Colonic mucosa (tissue), 4 donors: Measurements from ENCODE around the gene GRIK4. TPM values are rescaled to one million over a fixed set of nuclear protein-coding genes. Genes with fewer than 3 reads are reported as not detected.
A peak's percentile ranks its signal among the peaks of the same experiment; 100 is the strongest.

ENCODE experiments used
- DNase-seq: peaks from one replicate; pipeline ENCODE4 v3.0.0-alpha.2; 2020
- H3K27ac ChIP-seq: fragments of 200-600 bp; one replicate; pipeline ENCODE4 v1.8.0; 2021
- H3K27me3 ChIP-seq: fragments of 200-600 bp; one replicate; pipeline ENCODE4 v1.8.0; 2021
- H3K36me3 ChIP-seq: fragments of 200-600 bp; one replicate; pipeline ENCODE4 v1.8.0; 2021
- H3K4me1 ChIP-seq: fragments of 200-600 bp; one replicate; pipeline ENCODE4 v1.8.0; 2021; ENCODE audit warnings: mild to moderate bottlenecking
- H3K4me3 ChIP-seq: fragments of 200-600 bp; one replicate; pipeline ENCODE4 v1.8.0; 2021
- H3K9ac ChIP-seq, 2 donors: one replicate each; pipeline ENCODE4 v1.7.0; 2013; ENCODE audit warnings: control low read depth in 2 of 2, low read depth in 2 of 2, low read length in 2 of 2
- H3K9me3 ChIP-seq: fragments of 200-600 bp; one replicate; pipeline ENCODE4 v1.8.0; 2021
- CTCF ChIP-seq: fragments of 200-600 bp; IDR thresholded peaks from one replicate; pipeline ENCODE4 v1.8.0; 2022; ENCODE audit warnings: antibody characterized with exemption, mild to moderate bottlenecking
- intact Hi-C: fragments of 100-400 bp; cut with DNase I; formaldehyde crosslinking; loops from one replicate; pipeline ENCODE4 v1.14.1; 2022
- total RNA-seq, 2 donors: library from RNA; stranded (reverse); fragmentation: NEBNext Ultra II Directional in 1 of 2; extraction: Animal tissue kit (Norgen Biotek cat#: 25700) in 1 of 2; gene quantifications; one replicate each; pipeline ENCODE4 v1.2.1, GENCODE V29; 2021
- donor health status: healthy.
- donor health status: DM: no; HTN: no; CAD: no.
- donor health status: DM: no; HTN: no; CAD: no.

The GRIK4 gene
- total RNA-seq, 2 donors from 2014 or later: 0.10 to 0.21 TPM

DNA sequence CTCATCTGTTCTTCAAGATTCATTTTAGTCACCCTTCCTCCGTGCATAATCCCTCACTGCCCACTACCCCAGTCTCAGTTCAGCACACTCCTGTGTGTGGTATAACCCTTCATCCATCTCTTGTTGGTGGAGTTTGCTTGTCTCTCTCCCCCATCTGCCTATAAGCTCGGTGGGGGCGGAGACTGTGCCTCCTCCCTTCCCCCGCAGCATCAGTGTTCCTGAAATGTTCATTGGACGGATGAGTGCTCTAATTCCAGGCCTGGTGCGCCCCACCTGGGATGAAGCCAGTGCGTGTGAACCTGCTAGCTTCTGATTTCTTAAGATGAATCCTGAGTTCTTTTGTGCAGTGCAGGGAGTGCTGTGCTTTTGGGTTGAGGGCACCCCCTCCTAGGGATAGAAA lies 100.0 kb downstream of the GRIK4 start:
- Histone ChIP-seq H3K9ac (no peak overlapping the region), H3K9me3 (no peaks in the 10 kb centered on the region), H3K27ac (no peak overlapping the region), H3K27me3 (no peaks in the 10 kb centered on the region), H3K4me3 (no peak overlapping the region), H3K36me3 (no peaks in the 10 kb centered on the region), H3K4me1 (peaks cover 3% of the 10 kb centered on the region)
- intact Hi-C loops: no loop called here
- no peak for DNase-seq
- no peak for TF ChIP-seq CTCF

GRCh38 chr11:120612513-120613263 lies 101.1 kb downstream of the GRIK4 start:
- intact Hi-C loops: no loop called here
- TF ChIP-seq CTCF: no peak
- peaks cover 3% of the 10 kb centered on the region for H3K4me1 ChIP-seq
- DNase-seq: peak; percentile 53
- no peak overlapping the region for H3K27ac ChIP-seq
- H3K27me3 ChIP-seq: no peaks in the 10 kb centered on the region
- no peaks in the 10 kb centered on the region for H3K36me3 ChIP-seq
- no peak overlapping the region for H3K4me3 ChIP-seq
- no peak overlapping the region for H3K9ac ChIP-seq
- no peaks in the 10 kb centered on the region for H3K9me3 ChIP-seq

- no peak overlapping the region for H3K27ac ChIP-seq
- DNase-seq: no peak
- intact Hi-C loops: no loop called here
Observed at GRCh38 chr11:120613264-120614226, 102.0 kb downstream of the GRIK4 start.

DNA sequence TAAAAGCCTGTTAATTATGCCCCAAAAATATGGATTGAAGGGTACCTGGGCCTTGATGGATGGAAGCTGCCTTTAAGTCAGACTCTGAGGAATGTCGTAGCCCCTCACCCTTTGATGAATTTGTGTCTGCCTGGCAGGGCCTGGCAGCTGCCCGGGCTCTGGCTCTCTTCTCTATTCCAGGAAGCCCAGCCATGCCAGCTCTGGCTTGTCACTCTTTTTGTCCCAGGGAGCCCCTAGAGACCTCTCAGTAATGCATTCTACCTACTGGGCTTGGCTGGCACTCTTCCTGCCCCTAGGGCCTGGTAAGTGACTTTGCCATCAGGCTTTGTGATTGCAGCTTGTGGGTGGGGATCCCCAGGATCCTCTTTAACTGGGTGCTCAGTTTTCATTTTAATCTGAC lies 103.8 kb downstream of the GRIK4 start:
- H3K9me3 ChIP-seq: no peaks in the 10 kb centered on the region
- H3K4me3 ChIP-seq: no peak overlapping the region
- H3K36me3 ChIP-seq: no peaks in the 10 kb centered on the region
- no peaks in the 10 kb centered on the region for H3K4me1 ChIP-seq
- H3K27me3 ChIP-seq: no peaks in the 10 kb centered on the region
- no peak overlapping the region for H3K27ac ChIP-seq
- no peak overlapping the region for H3K9ac ChIP-seq
- no peak for DNase-seq
- intact Hi-C loops: no loop called here
- no peak for TF ChIP-seq CTCF

More at GRCh38 chr11:120613264-120614226, 102.0 kb downstream of the GRIK4 start:
- Histone ChIP-seq H3K9ac (no peak overlapping the region), H3K27me3 (no peaks in the 10 kb centered on the region), H3K9me3 (no peaks in the 10 kb centered on the region), H3K36me3 (no peaks in the 10 kb centered on the region), H3K4me1 (peaks cover 3% of the 10 kb centered on the region), H3K4me3 (no peak overlapping the region)
- no peak for TF ChIP-seq CTCF

- Histone ChIP-seq H3K36me3 (no peaks in the 10 kb centered on the region), H3K4me1 (no peaks in the 10 kb centered on the region), H3K27ac (no peak overlapping the region), H3K9ac (no peak overlapping the region), H3K4me3 (no peak overlapping the region), H3K9me3 (no peaks in the 10 kb centered on the region), H3K27me3 (no peaks in the 10 kb centered on the region)
- DNase-seq: no peak
- TF ChIP-seq CTCF: no peak
- intact Hi-C loops: no loop called here
Observed at GRCh38 chr11:120618399-120618798, 106.9 kb downstream of the GRIK4 start.
